Measurements from ENCODE around the gene FANCE. TPM values are rescaled to one million over a fixed set of nuclear protein-coding genes. Genes with fewer than 3 reads are reported as not detected.

FANCE gene
- total RNA-seq, 1 experiment from 2014 or later: 19.2 TPM

- Histone ChIP-seq H3K27me3 (replicated peaks; ENCODE audit: insufficient read depth, low read depth, low read length, poor library complexity) (no peaks in the 10 kb centered on the region), H3K4me1 (ENCODE audit: insufficient read depth, low read length, poor library complexity, severe bottlenecking) (no peaks in the 10 kb centered on the region), H3K9me3 (ENCODE audit: low read depth, low read length, poor library complexity, severe bottlenecking) (no peaks in the 10 kb centered on the region), H3K27ac (ENCODE audit: low read depth, low read length, poor library complexity, severe bottlenecking) (no peak overlapping the region), H3K36me3 (ENCODE audit: insufficient read depth, low read length, poor library complexity, severe bottlenecking) (no peaks in the 10 kb centered on the region), H3K4me3 (ENCODE audit: low read depth, low read length, poor library complexity, severe bottlenecking) (no peak overlapping the region)
- TF ChIP-seq CTCF (conservative IDR thresholded peaks at IDR 0.05; ENCODE audit: low read depth, low read length) (no peak), EZH2 (IDR thresholded peaks at IDR 0.05; ENCODE audit: borderline replicate concordance, low read depth, low read length, poor library complexity, severe bottlenecking) (no peak)
- DNase-seq (ENCODE audit: low spot score): no peak
- ChIA-PET CTCF (no interaction called here), POLR2A (ENCODE audit: low non-redundant PET) (no interaction called here)
- intact Hi-C loops (cut with micrococcal nuclease; ENCODE audit: unreplicated experiment): no loop called here
- BruUV-seq (replicated peaks): no TSS peak
Measured at GRCh38 chr6:35439308-35439707, 12.8 kb upstream of the FANCE start.

GRCh38 chr6:35441205-35441604 is 10.9 kb upstream of the FANCE start:
- H3K9me3 ChIP-seq (ENCODE audit: low read depth, low read length, poor library complexity, severe bottlenecking): no peaks in the 10 kb centered on the region
- no peak overlapping the region for H3K4me3 ChIP-seq (ENCODE audit: low read depth, low read length, poor library complexity, severe bottlenecking)
- POLR2A ChIA-PET (ENCODE audit: low non-redundant PET): no interaction called here
- TF ChIP-seq CTCF (conservative IDR thresholded peaks at IDR 0.05; ENCODE audit: low read depth, low read length): no peak
- no peak for TF ChIP-seq EZH2 (IDR thresholded peaks at IDR 0.05; ENCODE audit: borderline replicate concordance, low read depth, low read length, poor library complexity, severe bottlenecking)
- H3K27me3 ChIP-seq (replicated peaks; ENCODE audit: insufficient read depth, low read depth, low read length, poor library complexity): no peaks in the 10 kb centered on the region
- H3K27ac ChIP-seq (ENCODE audit: low read depth, low read length, poor library complexity, severe bottlenecking): no peak overlapping the region
- H3K4me1 ChIP-seq (ENCODE audit: insufficient read depth, low read length, poor library complexity, severe bottlenecking): no peaks in the 10 kb centered on the region
- H3K36me3 ChIP-seq (ENCODE audit: insufficient read depth, low read length, poor library complexity, severe bottlenecking): no peaks in the 10 kb centered on the region
- intact Hi-C loops (cut with micrococcal nuclease; ENCODE audit: unreplicated experiment): no loop called here
- DNase-seq (ENCODE audit: low spot score): no peak
- CTCF ChIA-PET: no interaction called here
- BruUV-seq (replicated peaks): no TSS peak

DNA sequence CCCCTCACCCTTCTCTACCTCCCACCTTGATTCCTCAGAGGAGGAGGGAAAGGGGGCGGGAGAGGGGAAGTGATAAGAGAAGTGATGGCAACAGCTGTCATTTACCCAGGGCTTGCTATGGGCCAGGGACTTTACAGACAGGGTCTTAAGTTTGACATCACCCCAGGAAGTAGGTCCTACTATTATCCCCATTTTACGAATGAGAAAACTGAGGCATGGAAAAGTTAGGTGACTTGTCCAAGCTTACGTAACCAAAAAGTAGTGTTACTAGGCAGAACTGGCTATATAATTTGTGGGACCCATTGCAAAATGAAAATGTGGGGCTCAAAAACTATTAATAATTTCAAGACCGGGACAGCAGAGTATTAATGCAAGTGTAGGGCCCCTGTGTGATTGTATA is 10.5 kb upstream of the FANCE start:
- intact Hi-C loops (cut with micrococcal nuclease; ENCODE audit: unreplicated experiment): no loop called here
- H3K4me1 ChIP-seq (ENCODE audit: insufficient read depth, low read length, poor library complexity, severe bottlenecking): no peaks in the 10 kb centered on the region
- no peaks in the 10 kb centered on the region for H3K9me3 ChIP-seq (ENCODE audit: low read depth, low read length, poor library complexity, severe bottlenecking)
- DNase-seq (ENCODE audit: low spot score): no peak
- H3K4me3 ChIP-seq (ENCODE audit: low read depth, low read length, poor library complexity, severe bottlenecking): no peak overlapping the region
- CTCF ChIA-PET: no interaction called here
- no peaks in the 10 kb centered on the region for H3K27me3 ChIP-seq (replicated peaks; ENCODE audit: insufficient read depth, low read depth, low read length, poor library complexity)
- TF ChIP-seq EZH2 (IDR thresholded peaks at IDR 0.05; ENCODE audit: borderline replicate concordance, low read depth, low read length, poor library complexity, severe bottlenecking) (no peak), CTCF (conservative IDR thresholded peaks at IDR 0.05; ENCODE audit: low read depth, low read length) (no peak)
- POLR2A ChIA-PET (ENCODE audit: low non-redundant PET): no interaction called here
- H3K27ac ChIP-seq (ENCODE audit: low read depth, low read length, poor library complexity, severe bottlenecking): no peak overlapping the region
- H3K36me3 ChIP-seq (ENCODE audit: insufficient read depth, low read length, poor library complexity, severe bottlenecking): no peaks in the 10 kb centered on the region
- no TSS peak for BruUV-seq (replicated peaks)

Data from A673 (cell line).